ENCODE data around the gene TP53.

TP53 gene

GRCh38 chr17:7687072-7687907 is at the start of gene TP53:
TP53 (minus strand) TSS chr17:7687490; CDS start chr17:7676594, 10,896 bp downstream.
- DNase-seq, result peak; percentile 93

- no peak for DNase-seq
Observed at GRCh38 chr17:7732981-7733539, 45.8 kb upstream of the TP53 start.

- no peak for DNase-seq
Observed at GRCh38 chr17:7729816-7730215, 42.5 kb upstream of the TP53 start.

GRCh38 chr17:7727886-7728285 is 40.6 kb upstream of the TP53 start:
- no peak for DNase-seq

GRCh38 chr17:7721612-7722011 is 34.3 kb upstream of the TP53 start:
- DNase-seq, result no peak

- no peak for DNase-seq
Observed at GRCh38 chr17:7720125-7720524, 32.8 kb upstream of the TP53 start.

- DNase-seq, result no peak
Observed at GRCh38 chr17:7719661-7720060, 32.4 kb upstream of the TP53 start.

GRCh38 chr17:7717756-7718350 is 30.6 kb upstream of the TP53 start:
- no peak for DNase-seq

- peak; percentile 93 for DNase-seq
Observed at GRCh38 chr17:7716901-7717755, 29.8 kb upstream of the TP53 start, which contains the start of gene DNAH2. DNAH2 (plus strand) TSS chr17:7717744; CDS start chr17:7719735, 1,991 bp downstream.

GRCh38 chr17:7715936-7716886 is 28.9 kb upstream of the TP53 start:
- no peak for DNase-seq

GRCh38 chr17:7714721-7715594 is 27.7 kb upstream of the TP53 start:
- DNase-seq, result no peak

- DNase-seq, result no peak
Observed at GRCh38 chr17:7713782-7714181, 26.5 kb upstream of the TP53 start.

GRCh38 chr17:7712111-7712771 is 25.0 kb upstream of the TP53 start:
- DNase-seq, result no peak

GRCh38 chr17:7711051-7711755 is 23.9 kb upstream of the TP53 start:
- no peak for DNase-seq

GRCh38 chr17:7710301-7710700 is 23.0 kb upstream of the TP53 start:
- no peak for DNase-seq

- DNase-seq, result no peak
Observed at GRCh38 chr17:7709031-7709430, 21.7 kb upstream of the TP53 start.

- DNase-seq, result no peak
Observed at GRCh38 chr17:7707858-7708750, 20.8 kb upstream of the TP53 start.

- DNase-seq, result no peak
Observed at GRCh38 chr17:7707446-7707845, 20.2 kb upstream of the TP53 start.

All from right hindlimb (tissue), 1 donor.